DND-41 (cell line): Measurements from ENCODE around the gene PDE12.

Experiments used
- ATAC-seq: fragments of 200-7000 bp; cut with Tn5 transposase; 3 replicates; pipeline ENCODE4 v1.9.1; 2021; ENCODE audit warnings: low read depth; ENCODE audit not compliant: insufficient read depth
- DNase-seq: peaks from one replicate; pipeline ENCODE4 v3.0.0-alpha.2; 2020
- H2AFZ ChIP-seq: 2 replicates; pipeline ENCODE4 v1.6.0; 2012; ENCODE audit warnings: low read depth, low read length
- H3K27ac ChIP-seq: 2 replicates; pipeline ENCODE4 v1.5.1; 2012; ENCODE audit warnings: low read length, inconsistent platforms
- H3K27me3 ChIP-seq: fragments of 200-600 bp; sonication (generic); 2 replicates; pipeline ENCODE4 v1.6.0; 2012; ENCODE audit warnings: low read length, mild to moderate bottlenecking, inconsistent platforms; ENCODE audit not compliant: insufficient read depth, poor library complexity
- H3K36me3 ChIP-seq: 2 replicates; pipeline ENCODE4 v1.5.1; 2012; ENCODE audit warnings: low read length, inconsistent platforms; ENCODE audit not compliant: insufficient read depth
- H3K4me1 ChIP-seq: 2 replicates; pipeline ENCODE4 v1.5.1; 2012; ENCODE audit warnings: mild to moderate bottlenecking, low read length; ENCODE audit not compliant: insufficient read depth
- H3K4me2 ChIP-seq: 2 replicates; pipeline ENCODE4 v1.6.0; 2012; ENCODE audit warnings: mild to moderate bottlenecking, moderate library complexity, low read length, inconsistent platforms; ENCODE audit not compliant: insufficient read depth
- H3K4me3 ChIP-seq, 2 experiments: fragments of 200-600 bp in 1 of 2; shearing (Covaris generic) in 1 of 2; 2 replicates each; pipeline ENCODE4 v1.5.1; 2012 to 2016; ENCODE audit warnings: inconsistent platforms in 2 of 2, low read length in 2 of 2, mild to moderate bottlenecking in 2 of 2, low read depth in 1 of 2, moderate library complexity in 1 of 2
- H3K79me2 ChIP-seq: 2 replicates; pipeline ENCODE4 v1.6.0; 2012; ENCODE audit warnings: low read length, inconsistent platforms; ENCODE audit not compliant: insufficient read depth
- H3K9ac ChIP-seq: 2 replicates; pipeline ENCODE4 v1.6.0; 2012; ENCODE audit warnings: low read depth, mild to moderate bottlenecking, inconsistent platforms, low read length, moderate library complexity
- H3K9me3 ChIP-seq: 2 replicates; pipeline ENCODE4 v1.5.1; 2012; ENCODE audit warnings: low read length, moderate library complexity, mild to moderate bottlenecking, inconsistent platforms; ENCODE audit not compliant: insufficient read depth, severe bottlenecking
- H4K20me1 ChIP-seq: 2 replicates; pipeline ENCODE4 v1.6.0; 2012; ENCODE audit warnings: low read length; ENCODE audit not compliant: insufficient read depth
- CTCF ChIP-seq: IDR thresholded peaks from 2 replicates; pipeline ENCODE4 v1.5.1; 2012; ENCODE audit warnings: borderline replicate concordance, low read length, moderate library complexity, mild to moderate bottlenecking; ENCODE audit not compliant: poor library complexity, severe bottlenecking; ENCODE audit errors: extremely low read depth
- EZH2 ChIP-seq: IDR thresholded peaks from 3 replicates; pipeline ENCODE4 v1.6.1; 2012; ENCODE audit warnings: borderline replicate concordance, low read depth, mild to moderate bottlenecking, moderate library complexity, low read length, inconsistent platforms; ENCODE audit not compliant: severe bottlenecking

PDE12 gene

GRCh38 chr3:57598765-57599360 lies 42.8 kb downstream of the PDE12 start:
- Histone ChIP-seq H3K27ac (peak overlapping the region; percentile 89), H3K4me3 (peak overlapping the region; percentile 83 to 87; a peak in 3 of 4 replicates), H3K4me1 (peaks cover 43% of the 10 kb centered on the region), H3K27me3 (no peaks in the 10 kb centered on the region), H3K36me3 (peaks cover 3% of the 10 kb centered on the region; the same call in 1 of the 2 replicates), H2AFZ (peak overlapping the region; percentile 49; the same call in 1 of the 2 replicates), H3K9ac (peak overlapping the region; percentile 74), H4K20me1 (peaks cover 26% of the 10 kb centered on the region), H3K79me2 (peaks cover 52% of the 10 kb centered on the region), H3K9me3 (no peaks in the 10 kb centered on the region), H3K4me2 (peak overlapping the region; percentile 70)
- ATAC-seq = no peak
- no peak for DNase-seq
- TF ChIP-seq EZH2 = no peak
- no peak for TF ChIP-seq CTCF

DNA sequence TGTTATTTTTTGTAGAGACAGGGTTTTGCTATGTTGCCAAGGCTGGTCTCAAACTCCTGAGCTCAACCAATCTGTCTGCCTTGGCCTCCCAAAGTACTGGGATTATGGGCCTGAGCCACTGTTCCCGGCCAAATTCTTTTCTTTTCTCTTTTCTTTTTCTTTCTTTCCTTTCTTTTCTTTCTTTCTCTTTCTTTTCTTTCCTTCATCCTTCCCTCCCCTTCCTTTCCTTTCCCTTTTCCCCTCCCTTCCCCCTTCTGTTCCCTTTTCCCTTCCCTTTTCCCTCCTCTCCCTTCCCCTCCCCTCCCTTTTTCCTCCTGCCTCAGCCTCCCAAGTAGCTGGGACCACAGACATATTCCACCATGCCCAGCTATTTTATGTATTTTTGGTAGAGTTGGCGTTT lies 44.1 kb downstream of the PDE12 start:
- H3K4me3 ChIP-seq = no peak overlapping the region
- peaks cover 13% of the 10 kb centered on the region for H4K20me1 ChIP-seq
- no peaks in the 10 kb centered on the region for H3K27me3 ChIP-seq
- H3K36me3 ChIP-seq = no peaks in the 10 kb centered on the region; the same call in 1 of the 2 replicates
- H2AFZ ChIP-seq = no peak overlapping the region
- H3K27ac ChIP-seq = no peak overlapping the region
- TF ChIP-seq CTCF (no peak), EZH2 (no peak)
- no peak overlapping the region for H3K4me2 ChIP-seq
- no peaks in the 10 kb centered on the region for H3K9me3 ChIP-seq
- ATAC-seq = no peak
- peaks cover 30% of the 10 kb centered on the region for H3K4me1 ChIP-seq
- no peak overlapping the region for H3K9ac ChIP-seq
- H3K79me2 ChIP-seq = peaks cover 39% of the 10 kb centered on the region
- DNase-seq = no peak

DNA sequence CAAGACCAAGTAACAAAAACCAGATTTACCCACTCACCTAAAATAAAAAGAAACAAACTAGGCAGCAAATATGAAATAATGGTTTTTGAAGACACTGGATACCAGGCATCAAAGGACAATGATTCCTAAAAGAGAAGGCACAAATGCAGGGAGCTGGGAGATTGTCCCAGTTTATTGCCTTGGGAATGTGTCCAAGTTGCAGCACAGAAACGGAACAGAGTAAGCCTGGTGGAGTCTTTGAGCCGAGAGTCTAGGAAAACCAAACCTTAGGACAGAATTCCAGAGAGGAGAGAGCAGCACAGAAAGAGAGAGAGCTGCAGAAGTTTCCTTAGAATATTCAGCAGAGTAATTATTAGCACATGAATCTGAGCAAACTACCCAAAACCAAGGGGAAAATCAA lies 48.9 kb downstream of the PDE12 start:
- DNase-seq = no peak
- TF ChIP-seq CTCF (no peak), EZH2 (no peak)
- no peak overlapping the region for H3K27ac ChIP-seq
- H3K4me3 ChIP-seq = no peak overlapping the region
- H2AFZ ChIP-seq = no peak overlapping the region
- 0 out of 2 replicates have a peak, but pooled peaks cover 2% of the 10 kb centered on the region for H3K4me1 ChIP-seq
- H4K20me1 ChIP-seq = no peaks in the 10 kb centered on the region
- ATAC-seq = no peak
- no peaks in the 10 kb centered on the region for H3K27me3 ChIP-seq
- no peaks in the 10 kb centered on the region for H3K9me3 ChIP-seq
- no peak overlapping the region for H3K4me2 ChIP-seq
- H3K79me2 ChIP-seq = no peaks in the 10 kb centered on the region; the same call in 1 of the 2 replicates
- H3K36me3 ChIP-seq = peaks cover 3% of the 10 kb centered on the region; the same call in 1 of the 2 replicates
- no peak overlapping the region for H3K9ac ChIP-seq
